Measurements from ENCODE around the gene ALG12. TPM values are rescaled to one million over a fixed set of nuclear protein-coding genes. Genes with fewer than 3 reads are reported as not detected.

ALG12 gene
- total and polyA plus RNA-seq, 2 of the 13 experiments (the other 11 are each of a cell fraction or from before 2014, with no cell fraction given) = 7.8 to 15.8 TPM

DNA sequence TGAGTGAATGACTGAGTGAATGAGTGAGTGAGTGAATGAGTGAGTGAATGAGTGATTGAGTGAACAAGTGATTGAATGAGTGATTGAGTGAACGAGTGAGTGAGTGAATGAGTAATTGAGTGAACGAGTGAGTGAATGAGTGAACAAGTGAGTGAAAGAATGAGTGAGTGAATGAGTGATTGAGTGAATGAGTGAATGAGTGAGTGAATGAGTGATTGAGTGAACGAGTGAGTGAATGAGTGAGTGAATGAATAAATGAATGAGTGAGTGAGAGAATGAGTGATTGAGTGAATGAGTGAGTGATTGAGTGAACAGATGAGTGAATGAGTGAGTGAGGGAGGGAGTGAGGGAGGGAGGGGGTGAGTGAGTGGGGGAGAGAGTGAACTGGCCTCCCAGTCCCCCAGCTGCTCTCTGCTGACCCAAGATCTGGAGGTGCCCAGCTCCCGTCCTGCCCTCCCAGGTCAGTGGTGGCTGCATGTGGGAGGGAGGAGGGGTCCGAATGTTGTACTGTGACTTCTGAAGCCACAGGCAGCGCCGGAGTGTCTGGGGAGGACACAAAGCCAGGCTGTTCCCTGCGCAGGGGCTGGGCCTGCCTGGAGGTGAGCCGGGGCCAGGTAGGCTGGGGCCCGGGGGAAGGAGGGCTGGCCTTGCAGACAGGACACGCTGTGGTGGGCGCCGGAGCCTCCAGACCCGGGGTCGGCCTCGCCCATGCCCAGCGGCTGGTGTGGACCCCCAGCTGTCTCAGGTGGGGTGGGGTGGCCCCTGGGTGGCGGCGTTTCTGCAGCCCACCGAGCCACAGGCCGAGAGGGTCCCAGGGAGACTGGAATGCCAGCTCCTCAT lies 24.5 kb upstream of the ALG12 start (continued):
- TF ChIP-seq ZBTB39 (CRISPR knock-in tag; IDR thresholded peaks at IDR 0.05) = no peak
- TF ChIP-seq KLF6 (CRISPR knock-in tag; IDR thresholded peaks at IDR 0.05) = no peak
- no peak for TF ChIP-seq FOXO4 (CRISPR knock-in tag; conservative IDR thresholded peaks at IDR 0.05)
- TF ChIP-seq, protein P1, sequence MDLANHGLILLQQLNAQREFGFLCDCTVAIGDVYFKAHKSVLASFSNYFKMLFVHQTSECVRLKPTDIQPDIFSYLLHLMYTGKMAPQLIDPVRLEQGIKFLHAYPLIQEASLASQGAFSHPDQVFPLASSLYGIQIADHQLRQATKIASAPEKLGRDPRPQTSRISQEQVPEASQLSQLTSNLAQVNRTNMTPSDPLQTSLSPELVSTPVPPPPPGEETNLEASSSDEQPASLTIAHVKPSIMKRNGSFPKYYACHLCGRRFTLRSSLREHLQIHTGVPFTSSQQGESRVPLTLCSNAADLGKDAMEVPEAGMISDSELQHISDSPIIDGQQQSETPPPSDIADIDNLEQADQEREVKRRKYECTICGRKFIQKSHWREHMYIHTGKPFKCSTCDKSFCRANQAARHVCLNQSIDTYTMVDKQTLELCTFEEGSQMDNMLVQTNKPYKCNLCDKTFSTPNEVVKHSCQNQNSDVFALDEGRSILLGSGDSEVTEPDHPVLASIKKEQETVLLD (CRISPR knock-in tag; IDR thresholded peaks at IDR 0.05; ENCODE audit: low read depth) = 0 out of 2 replicates have a peak, but pooled peaks have one; percentile 25
- no peak for TF ChIP-seq ZNF101 (CRISPR knock-in tag; IDR thresholded peaks at IDR 0.05; ENCODE audit: borderline replicate concordance, low read depth)
- peak; percentile 74; the same call in 1 of the 2 replicates for TF ChIP-seq HDAC2 (CRISPR knock-in tag; IDR thresholded peaks at IDR 0.05)
- peak; percentile 60; the same call in 1 of the 2 replicates for TF ChIP-seq ZNF792 (CRISPR knock-in tag; IDR thresholded peaks at IDR 0.05)
- peak; percentile 73; the same call in 1 of the 2 replicates for TF ChIP-seq ZSCAN9 (CRISPR knock-in tag; IDR thresholded peaks at IDR 0.05; ENCODE audit: borderline replicate concordance)
- 0 out of 2 replicates have a peak, but pooled peaks have one; percentile 41 for TF ChIP-seq ZNF772 (CRISPR knock-in tag; IDR thresholded peaks at IDR 0.05)
- no peak for TF ChIP-seq ELF4 (CRISPR knock-in tag; IDR thresholded peaks at IDR 0.05; ENCODE audit: borderline replicate concordance)
- no peak for TF ChIP-seq TRIM22 (IDR thresholded peaks at IDR 0.05)
- 0 out of 2 replicates have a peak, but pooled peaks have one; percentile 52 for TF ChIP-seq MYNN (CRISPR knock-in tag; IDR thresholded peaks at IDR 0.05; ENCODE audit: low read depth)
- TF ChIP-seq ASH2L (IDR thresholded peaks at IDR 0.05; ENCODE audit: insufficient read length, low read depth, low read length) = peak; percentile 55
- no peak for TF ChIP-seq CENPBD1 (CRISPR knock-in tag; IDR thresholded peaks at IDR 0.05; ENCODE audit: borderline replicate concordance, low read depth)
- TF ChIP-seq, protein P2, sequence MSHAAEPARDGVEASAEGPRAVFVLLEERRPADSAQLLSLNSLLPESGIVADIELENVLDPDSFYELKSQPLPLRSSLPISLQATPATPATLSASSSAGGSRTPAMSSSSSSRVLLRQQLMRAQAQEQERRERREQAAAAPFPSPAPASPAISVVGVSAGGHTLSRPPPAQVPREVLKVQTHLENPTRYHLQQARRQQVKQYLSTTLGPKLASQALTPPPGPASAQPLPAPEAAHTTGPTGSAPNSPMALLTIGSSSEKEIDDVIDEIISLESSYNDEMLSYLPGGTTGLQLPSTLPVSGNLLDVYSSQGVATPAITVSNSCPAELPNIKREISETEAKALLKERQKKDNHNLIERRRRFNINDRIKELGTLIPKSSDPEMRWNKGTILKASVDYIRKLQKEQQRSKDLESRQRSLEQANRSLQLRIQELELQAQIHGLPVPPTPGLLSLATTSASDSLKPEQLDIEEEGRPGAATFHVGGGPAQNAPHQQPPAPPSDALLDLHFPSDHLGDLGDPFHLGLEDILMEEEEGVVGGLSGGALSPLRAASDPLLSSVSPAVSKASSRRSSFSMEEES (CRISPR knock-in tag; IDR thresholded peaks at IDR 0.05) = peak; percentile 21; the same call in 1 of the 2 replicates
- TF ChIP-seq SMAD1 (CRISPR knock-in tag; IDR thresholded peaks at IDR 0.05; ENCODE audit: borderline replicate concordance, low read depth) = no peak
- peak; percentile 43; the same call in 1 of the 2 replicates for TF ChIP-seq BRD4 (CRISPR knock-in tag; IDR thresholded peaks at IDR 0.05)
- no peak for TF ChIP-seq RELA (CRISPR knock-in tag; IDR thresholded peaks at IDR 0.05)
- no peak for TF ChIP-seq SOX13 (IDR thresholded peaks at IDR 0.05)
- TF ChIP-seq SOX13 (CRISPR knock-in tag; conservative IDR thresholded peaks at IDR 0.05 in 1 of 2, IDR thresholded peaks at IDR 0.05 in 1 of 2) = peak in 1 of 2 experiments; percentile 62; a peak in 1 of 4 replicates
